ACHN (cell line): Measurements from ENCODE around the gene ABCA1.
"Not testable (repeated sequence)": the region's sequence is repeated elsewhere in the genome, so short reads cannot be mapped to it uniquely, and the experiment has no call there.

Experiments used
- DNase-seq: peaks from one replicate; pipeline ENCODE4 v3.0.0-alpha.2; 2015
- in situ Hi-C: cut with HindIII; loops from 2 replicates; pipeline ENCODE4 v1.10.0; 2017; ENCODE audit warnings: low sequenced_read_pairs, low pct_ligation_motif_present, low pct_unique_long_range_greater_than_20kb

ABCA1 gene

DNA sequence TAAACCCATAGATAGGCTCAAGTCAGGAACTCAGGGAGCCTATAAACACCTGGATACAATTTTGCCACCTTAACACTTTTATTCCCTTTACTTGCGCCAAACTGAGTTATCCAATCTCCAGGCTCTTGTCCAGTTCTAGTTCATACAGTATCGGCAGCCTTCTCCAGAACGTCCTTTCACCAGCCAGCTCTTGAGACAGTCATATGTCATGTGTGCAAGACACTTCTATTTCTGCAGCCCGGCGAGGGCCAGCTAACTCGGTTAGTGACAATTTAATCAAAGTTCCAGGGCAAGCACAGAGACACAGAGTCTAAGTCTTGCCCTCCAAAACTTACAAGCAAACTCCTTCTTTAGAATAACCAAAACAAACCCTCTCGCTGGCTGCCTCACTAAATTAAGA lies 12.9 kb downstream of the ABCA1 start:
- in situ Hi-C loops, result no loop called here
- DNase-seq, result no peak

DNA sequence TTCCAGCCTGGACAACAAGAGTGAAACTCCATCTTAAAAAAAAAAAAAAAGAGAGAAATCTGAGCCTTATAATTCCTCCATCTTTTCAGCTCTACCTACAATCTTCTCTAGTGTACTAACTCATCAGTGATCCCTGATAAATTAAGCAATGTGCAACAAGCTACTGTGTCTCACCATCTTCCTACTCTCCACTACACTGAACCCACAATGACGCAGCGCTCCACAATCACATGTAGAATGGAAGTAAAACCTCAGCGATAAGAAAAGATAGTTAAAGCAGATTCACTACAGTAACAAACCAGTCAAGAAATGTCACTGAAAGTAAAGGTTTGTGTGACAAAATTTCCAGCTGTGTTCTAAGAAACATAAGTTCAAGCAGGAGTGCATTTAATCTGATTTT lies 13.5 kb downstream of the ABCA1 start:
- in situ Hi-C loops, result no loop called here

DNA sequence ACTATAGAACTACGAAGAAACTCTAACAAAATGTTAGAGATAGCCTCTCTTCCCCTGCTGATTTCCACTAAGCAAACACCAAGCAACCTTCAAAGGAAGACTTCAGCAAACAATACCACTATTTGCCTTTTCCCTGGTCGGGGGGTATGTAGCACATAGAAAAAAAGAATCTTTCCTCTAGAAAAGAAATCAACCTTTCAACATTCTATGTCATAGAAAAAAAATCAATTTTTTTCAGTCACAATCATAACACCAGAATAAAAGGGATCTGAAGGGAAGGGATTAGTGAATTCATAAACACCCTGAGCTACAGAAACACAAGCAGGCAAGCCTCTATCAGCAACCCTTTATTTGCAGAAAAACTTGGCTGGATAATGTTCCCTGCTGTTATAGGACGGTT lies 15.3 kb downstream of the ABCA1 start:
- in situ Hi-C loops, result no loop called here
- no peak for DNase-seq

More for the DNA sequence above, 13.5 kb downstream of the ABCA1 start:
- no peak for DNase-seq

DNA sequence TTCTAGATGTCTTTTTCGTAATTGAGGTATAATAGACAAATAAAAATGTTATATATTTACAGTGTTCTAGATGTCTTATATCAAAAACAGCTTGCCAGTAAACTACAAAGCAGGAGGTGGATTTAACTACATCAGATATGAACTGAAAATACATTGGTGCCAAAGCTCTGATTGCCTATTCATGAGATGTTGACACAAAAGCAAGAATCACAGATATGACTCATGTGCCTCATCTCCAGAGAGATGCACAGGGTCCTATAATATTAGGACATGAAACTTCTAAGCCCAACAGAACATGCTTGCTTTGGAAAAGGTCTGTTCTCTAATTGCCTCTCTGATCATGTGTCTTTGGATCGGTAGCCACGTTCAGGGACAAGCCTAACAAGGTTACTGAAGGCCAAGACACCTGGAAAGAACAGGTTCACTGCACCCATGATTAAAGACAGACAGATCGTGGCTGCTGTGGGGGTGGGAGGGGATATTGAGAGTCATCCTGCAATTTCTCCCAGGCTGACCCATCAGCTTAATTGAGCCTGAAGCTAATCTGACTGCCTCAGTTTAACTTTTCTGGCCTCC lies 16.8 kb downstream of the ABCA1 start:
- in situ Hi-C loops, result no loop called here
- DNase-seq, result no peak

DNA sequence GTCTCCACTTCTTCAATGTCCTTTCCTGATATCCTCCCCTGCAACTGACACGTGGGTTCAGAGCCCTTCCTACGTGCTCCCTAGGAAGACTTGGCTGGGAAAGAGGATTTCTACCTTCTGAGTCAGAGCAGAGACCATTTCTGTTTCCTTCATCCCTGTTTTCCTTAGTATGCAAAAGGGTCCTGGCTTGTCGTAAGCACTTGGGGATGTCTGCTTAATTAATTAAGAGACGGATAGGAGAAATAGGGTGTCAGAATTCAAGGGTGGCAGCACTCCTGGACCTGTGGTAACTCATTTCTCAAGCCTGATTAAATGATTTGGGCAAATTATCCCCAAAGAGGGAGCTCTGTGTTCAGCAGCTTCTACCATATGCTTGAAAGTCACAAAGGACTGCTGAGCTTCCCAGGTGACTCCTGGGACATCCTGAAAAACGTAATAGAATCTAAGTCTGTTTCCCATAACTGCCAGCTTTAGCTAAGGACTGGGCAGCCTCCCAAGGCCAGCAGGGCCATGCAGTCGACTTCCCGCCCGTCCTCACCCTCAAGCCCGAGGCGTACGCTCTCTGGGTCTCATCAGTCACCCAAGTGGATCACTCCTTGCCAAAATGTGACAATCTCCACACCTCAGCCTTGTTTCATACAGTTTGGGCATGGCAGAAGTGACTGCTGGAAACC lies 20.5 kb downstream of the ABCA1 start:
- peak; percentile 51 for DNase-seq
- in situ Hi-C loops, result no loop called here

DNA sequence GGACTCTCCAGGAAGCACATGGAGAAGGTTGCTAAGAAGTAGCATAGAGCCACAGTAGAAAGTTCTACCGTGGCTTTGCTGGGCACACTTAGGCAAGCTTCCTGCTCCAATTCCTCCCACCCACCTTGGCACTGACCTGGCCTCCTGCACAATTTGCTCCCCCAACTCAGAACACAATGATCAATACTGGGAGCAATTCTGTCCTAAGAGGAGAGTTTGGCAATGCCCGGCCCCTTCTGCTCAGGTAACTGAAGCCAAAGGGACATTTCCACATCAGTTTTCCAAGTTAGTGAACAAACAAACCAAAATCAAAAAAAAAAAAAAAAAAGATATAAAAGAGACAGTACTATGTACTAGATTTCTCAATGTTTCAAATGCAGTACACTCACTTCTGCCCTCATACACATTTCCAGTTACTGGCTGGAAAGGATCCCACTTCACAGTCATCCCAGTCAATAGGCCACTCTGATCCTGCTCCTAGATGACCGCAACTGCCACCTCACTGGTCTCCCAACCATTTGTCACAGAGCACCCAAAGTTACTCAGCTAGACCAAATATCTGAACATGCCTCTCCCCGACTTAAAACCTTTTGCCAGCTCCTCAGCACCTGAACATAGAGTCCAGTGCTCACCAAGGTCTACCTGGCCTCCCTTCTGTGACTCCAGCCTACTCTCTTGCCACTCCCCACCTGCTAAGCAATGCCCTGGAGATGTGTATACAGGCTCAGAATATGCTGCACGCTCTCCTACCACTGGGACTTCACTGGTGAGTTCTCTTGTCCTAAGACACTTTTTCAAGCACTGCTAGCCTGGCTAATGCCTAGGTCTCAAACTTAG lies 21.3 kb downstream of the ABCA1 start:
- no peak for DNase-seq

DNA sequence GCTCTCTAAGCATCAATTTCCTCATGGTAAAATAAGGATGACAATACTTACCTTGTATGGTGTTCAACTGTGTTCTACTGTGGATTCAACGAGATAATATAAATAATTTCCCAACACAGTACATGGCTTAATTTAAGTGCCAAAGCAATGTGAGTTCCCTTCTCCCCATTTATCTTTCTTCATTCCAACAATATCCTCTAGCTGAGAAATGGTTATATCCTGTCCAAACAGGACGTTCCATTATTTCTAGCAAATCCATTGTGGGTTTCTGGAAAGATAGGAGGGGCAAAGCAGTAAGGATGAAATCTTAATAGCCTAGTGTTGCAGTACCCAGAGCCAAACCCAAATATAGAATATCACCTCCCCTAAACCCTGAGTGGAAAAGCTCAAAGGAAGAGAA lies 22.0 kb downstream of the ABCA1 start:
- in situ Hi-C loops, result no loop called here
- DNase-seq, result no peak

More for the DNA sequence above, 21.3 kb downstream of the ABCA1 start:
- in situ Hi-C loops, result no loop called here

DNA sequence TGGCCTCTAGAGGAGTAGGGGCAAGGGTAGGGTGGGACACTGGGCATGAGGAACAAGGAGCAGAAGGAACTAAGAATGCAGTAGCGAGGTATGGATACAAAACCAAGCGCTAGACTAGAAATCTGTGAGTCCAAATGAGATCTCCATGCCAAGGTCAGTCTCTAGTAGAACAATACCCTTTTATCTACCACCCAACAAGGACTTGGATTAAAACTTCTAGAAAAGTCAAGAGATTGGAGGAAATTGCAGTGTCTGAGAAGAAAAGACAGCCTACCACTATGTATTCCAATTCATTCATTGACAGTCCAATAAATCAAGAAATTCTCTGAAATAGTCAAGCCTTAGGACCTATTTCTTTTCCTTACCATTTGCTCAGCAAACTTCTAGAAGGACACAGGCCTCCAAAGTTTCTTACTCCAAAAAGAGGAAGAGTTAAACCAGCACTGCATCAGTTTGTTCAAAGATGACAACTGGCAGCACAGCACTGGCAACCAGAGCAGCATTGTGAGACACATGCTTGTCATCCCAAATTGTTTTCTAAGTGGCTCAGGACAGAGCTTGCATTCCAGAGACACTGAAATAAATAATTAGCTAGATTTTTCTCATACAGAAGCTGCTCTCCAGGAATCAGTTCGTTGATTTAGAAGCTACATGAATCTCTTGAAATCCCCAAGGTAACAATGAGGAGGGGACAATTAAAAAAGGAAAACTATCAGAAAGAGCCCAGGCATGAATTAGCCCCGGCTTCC lies 22.6 kb downstream of the ABCA1 start:
- in situ Hi-C loops, result no loop called here
- peak; percentile 17 for DNase-seq

DNA sequence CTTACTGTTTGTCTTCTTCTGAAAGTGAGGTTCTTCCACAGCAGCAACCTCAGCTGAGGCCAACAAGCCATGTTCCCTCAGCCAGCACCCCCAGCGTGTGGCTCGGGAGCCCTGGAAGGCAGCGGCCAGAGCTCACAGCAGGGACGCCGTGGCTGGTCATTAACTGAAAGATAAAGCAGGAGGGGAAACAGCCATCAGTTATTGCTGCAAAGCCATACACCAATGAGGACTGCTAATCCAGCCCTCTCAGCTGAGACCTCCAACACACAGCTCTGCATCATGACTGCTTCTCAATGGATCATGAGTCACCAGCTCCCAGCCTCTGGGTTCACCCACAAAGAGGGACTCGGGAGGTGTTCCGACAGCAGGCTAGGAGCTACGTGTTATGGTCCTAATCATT lies 24.3 kb downstream of the ABCA1 start:
- no peak for DNase-seq
- in situ Hi-C loops, result no loop called here

DNA sequence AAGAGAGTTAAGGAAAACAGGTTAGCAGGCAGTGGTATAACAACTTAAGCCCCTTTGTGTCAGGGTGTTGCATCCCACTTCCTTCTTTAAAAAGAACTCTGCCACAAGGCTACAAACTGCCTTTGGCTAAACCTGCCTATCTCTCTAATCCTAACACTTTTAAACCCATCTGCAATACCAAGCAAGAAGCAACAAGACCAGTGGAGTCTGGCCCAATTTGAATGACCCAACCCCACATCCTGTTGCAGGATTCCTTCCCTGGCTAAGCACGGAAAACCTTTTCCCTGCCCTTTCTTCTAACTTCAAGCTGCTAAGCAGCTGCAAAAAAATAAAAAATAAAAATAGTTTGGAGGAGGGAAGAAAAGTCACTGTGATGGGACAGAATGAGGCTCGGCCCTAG lies 27.1 kb downstream of the ABCA1 start:
- no peak for DNase-seq
- in situ Hi-C loops, result no loop called here

DNA sequence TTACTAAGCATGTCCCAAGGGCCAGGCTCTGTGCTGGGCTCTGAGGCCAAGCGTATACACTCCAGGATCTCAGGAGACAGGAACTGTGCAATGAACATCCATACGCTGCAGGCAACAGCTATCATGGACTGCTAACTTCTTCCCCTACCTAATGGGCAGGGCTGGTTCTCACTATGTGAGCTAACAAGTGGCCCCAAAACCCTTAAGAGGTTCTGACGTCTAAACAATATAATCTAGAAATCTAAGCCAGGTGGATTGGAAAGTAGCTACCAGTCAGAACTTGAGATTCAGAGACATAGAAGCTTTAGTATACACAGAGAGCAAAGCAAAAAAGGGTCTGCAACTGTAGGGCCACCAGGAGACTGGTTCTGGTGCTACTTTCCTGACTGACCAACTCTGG lies 27.6 kb downstream of the ABCA1 start:
- in situ Hi-C loops, result no loop called here
- no peak for DNase-seq

DNA sequence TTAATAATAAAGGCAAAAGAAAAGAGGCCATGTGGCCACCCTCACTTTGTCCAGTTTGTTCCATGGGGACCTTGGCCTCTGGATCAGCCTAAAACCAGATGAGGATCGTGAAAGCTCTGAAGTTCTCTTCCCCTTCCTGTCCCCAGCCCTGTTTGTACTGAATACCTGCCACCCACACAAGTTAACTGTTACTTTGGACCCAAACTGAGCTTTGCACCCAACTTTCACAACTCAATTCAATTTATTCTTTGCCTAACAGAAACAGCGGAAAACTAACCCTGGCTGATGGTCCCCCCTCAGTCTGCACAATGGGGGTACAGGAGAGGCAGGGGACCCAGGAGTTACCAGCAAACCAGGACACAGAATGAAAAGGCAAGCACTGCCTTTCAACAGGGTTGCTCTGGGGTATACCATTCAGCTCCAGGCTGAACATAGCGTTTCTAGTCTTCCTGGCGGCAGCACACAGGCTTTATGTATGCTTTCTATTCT lies 28.2 kb downstream of the ABCA1 start:
- DNase-seq, result no peak
- in situ Hi-C loops, result no loop called here

DNA sequence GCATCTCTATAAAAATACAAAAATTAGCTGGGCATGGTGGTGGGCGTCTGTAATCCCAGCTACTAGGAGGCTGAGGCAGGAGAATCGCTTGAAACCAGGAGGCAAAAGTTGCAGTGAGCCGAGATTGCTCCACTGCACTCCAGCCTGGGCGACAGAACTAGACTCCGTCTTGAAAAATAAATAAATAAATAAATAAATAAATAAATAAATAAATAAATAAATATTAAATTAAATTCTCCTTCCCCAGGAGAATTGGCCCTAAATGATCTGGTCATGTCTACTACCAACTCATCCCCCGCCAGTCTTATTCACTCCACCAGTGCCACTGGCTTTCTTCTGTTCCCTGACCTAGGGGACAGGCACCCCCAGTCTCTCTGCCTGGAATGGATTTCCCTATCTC lies 29.6 kb downstream of the ABCA1 start:
- DNase-seq, in situ Hi-C loops: not testable (repeated sequence)

DNA sequence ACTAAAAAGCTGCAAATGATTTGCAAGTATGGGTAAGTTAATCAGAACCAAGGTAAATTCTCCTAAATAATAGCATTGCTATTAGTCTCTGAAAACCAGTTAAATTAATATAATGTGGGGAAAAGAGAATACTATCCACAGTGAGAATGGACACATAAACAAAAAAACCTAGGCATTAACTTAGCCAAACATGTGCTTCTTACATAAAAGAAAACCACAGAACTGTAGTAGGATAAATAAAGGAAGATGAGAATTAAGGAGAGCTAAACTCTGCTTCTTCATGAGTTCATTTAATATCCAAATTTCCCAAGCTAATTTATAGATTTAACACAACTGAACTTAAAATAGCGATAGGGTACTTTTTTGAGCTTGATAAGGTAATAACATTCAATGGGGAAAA lies 31.8 kb downstream of the ABCA1 start:
- in situ Hi-C loops, result no loop called here

DNA sequence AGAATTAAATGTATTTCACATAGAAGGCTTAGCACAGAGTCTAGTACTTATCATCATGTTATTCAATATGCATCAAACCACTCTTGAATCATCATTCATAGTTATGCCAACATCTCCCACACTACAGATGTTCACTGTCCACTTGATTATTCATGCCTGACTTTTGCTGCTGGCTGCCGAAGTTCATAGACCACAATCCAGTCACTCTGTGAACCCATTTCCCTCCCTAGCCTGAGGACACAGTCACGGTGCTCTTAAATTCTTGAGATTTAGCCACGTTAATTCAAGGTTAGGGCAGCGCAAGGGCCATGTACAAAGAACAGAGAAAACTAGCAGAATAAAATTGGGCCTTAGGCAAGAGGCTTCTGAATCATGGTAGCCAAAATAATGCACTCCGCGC lies 32.4 kb downstream of the ABCA1 start:
- no peak for DNase-seq
- in situ Hi-C loops, result no loop called here

More for the DNA sequence above, 31.8 kb downstream of the ABCA1 start:
- DNase-seq, result no peak

DNA sequence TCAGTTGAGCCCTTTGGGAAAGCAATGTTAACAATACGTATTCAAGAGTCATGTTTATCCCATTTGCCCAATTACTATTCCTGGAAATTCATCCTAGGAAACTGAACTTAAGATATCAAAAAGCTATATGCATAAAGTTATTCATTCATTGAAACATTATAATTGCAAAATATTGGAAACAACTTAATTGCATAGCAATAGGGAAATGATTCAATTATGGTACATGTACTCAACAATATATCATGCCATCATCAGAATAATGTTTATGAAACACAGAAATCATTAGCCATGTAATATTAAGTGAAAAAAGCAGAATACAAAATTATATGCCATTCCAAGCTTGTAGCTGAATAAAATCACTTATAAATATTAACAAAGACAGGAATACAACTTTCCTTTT lies 35.3 kb downstream of the ABCA1 start:
- DNase-seq, result no peak

DNA sequence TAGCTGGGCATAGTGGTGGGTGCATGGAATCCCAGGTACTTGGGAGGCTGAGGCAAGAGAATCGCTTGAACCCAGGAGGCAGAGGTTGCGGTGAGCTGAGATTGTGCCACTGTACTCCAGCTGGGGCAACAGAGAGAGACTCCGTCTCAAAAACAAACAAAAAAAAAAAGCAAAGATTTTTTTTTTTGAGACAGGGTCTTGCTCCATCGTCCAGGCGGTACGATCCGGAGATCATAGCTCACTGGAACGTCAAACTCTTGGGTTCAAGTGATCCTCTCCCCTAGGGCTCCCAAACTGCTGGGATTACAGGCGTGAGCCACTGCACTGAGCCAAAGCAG lies 37.6 kb downstream of the ABCA1 start:
- DNase-seq, result no peak
- in situ Hi-C loops, result no loop called here

More for the DNA sequence above, 35.3 kb downstream of the ABCA1 start:
- in situ Hi-C loops, result no loop called here

DNA sequence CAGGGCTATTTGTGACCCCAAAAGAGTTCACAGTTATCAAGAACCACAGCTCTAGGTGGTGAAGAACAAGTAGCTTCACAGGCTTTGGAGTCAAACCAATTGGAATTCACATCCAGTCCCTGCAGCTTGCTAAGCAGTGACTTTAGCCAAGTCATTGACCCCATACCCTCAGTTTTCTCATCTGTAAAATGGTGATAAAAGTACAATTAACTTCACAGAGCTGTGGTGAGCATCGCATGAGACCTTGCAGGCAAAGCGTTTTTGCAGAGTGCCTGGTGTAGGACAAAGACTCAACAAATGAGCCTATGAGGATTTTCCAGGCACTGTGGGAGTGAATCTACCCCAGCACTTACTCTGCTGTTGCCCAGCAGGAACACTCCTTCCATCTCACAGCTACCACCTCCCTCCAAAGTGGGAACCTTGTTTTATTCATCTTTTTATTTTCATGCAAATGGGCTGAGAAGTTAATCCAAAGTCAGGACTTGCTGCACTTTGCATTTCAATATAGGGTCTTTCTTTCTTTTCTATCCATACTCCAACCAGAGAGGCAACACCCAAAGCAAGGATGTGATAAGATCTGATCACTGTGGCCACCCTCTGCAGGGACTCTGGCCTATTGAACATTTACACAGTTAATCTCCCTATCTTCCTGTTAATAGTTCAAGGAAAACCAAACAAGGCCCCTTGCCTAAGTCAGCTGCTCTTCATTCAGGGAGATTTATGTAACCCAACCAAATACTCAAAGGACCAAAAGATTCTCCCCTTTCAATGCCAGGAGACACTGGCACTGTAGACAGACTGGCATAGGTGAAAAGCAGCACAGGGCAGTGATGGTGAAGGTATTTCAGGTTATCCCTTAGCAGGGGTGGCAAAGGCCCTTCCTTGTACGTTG lies 41.9 kb downstream of the ABCA1 start:
- in situ Hi-C loops, result no loop called here

More for the DNA sequence above, 41.9 kb downstream of the ABCA1 start:
- no peak for DNase-seq
